A549 treated with AZD9567 at 1 μM for 4 hours (cell line): Measurements from ENCODE around the gene CCNB3. TPM values are rescaled to one million over a fixed set of nuclear protein-coding genes. Genes with fewer than 3 reads are reported as not detected.

Experiments
- total RNA-seq: library from RNA; stranded (reverse); fragments of 200-300 nt; extraction: Qiagen RNA extraction; gene quantifications from 5 replicates; pipeline ENCODE4 v1.2.3, GENCODE V29; 2022; ENCODE audit not compliant: insufficient read depth

CCNB3 gene
- total RNA-seq: 0.54 to 1.1 TPM (median 0.71 TPM) in 5 replicates

GRCh38 chrX:50204364-50204899 is at the start of gene CCNB3:
TSS of gene CCNB3 (plus strand) at chrX:50204765. CDS start at chrX:50285164, 80,399 bp downstream.

GRCh38 chrX:50200907-50201306 is 3.7 kb upstream of the CCNB3 start, which contains the start of gene AKAP4:
TSS of gene AKAP4 (minus strand) at chrX:50201007. CDS start at chrX:50200889, 118 bp downstream.

Other genes starting within 250 kb of the CCNB3 start
- not detected in 5 replicates for gene AKAP4, start 3.8 kb upstream of the CCNB3 start, total RNA-seq